Measurements from ENCODE around the gene THNSL1. TPM values are rescaled to one million over a fixed set of nuclear protein-coding genes. Genes with fewer than 3 reads are reported as not detected.
A peak's percentile ranks its signal among the peaks of the same experiment; 100 is the strongest.

Gene THNSL1
- total RNA-seq, 1 experiment from 2014 or later, result 7.6 TPM

DNA sequence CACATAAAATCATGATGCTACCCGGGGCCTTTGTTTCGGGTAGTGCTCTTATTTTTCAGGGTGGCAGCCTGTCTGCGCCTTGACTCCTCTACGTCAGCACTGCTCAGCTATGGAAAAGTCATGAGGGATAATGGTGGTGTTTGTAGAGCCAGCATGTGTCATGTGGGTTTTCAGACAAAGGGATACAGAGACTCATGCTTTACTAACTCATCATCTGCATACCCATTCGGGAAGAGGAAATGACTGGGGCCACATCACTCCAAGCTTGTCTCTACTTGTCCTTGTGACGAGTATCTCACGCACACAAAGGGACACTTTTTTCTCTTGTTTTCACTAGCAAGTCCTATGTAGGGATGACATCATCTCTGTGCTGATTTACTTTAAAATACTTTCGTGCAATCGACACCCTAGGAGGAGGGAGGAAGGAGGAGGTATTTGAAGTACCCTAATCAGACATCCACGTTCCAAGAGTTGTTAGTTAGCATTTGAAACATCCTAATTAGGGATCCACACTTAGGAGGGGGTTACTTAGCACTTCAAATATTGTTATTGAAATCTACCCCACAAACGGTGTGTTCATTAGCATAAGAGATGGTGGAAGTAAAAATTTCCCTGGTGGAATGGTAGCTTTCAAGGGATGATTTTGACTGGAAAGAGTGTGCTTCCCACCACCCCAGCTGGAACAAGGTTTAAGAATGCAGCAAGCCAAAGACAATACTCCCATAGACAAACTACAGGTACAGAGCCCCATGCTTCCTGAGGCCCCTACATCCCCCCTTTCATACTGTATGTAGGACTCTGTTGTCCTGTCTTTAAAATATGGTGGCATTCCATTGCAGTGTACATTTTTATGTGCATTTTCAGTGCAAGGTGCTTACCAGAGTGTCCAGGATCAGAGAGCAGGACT lies 52.0 kb downstream of the THNSL1 start:
- TF ChIP-seq, protein P1, sequence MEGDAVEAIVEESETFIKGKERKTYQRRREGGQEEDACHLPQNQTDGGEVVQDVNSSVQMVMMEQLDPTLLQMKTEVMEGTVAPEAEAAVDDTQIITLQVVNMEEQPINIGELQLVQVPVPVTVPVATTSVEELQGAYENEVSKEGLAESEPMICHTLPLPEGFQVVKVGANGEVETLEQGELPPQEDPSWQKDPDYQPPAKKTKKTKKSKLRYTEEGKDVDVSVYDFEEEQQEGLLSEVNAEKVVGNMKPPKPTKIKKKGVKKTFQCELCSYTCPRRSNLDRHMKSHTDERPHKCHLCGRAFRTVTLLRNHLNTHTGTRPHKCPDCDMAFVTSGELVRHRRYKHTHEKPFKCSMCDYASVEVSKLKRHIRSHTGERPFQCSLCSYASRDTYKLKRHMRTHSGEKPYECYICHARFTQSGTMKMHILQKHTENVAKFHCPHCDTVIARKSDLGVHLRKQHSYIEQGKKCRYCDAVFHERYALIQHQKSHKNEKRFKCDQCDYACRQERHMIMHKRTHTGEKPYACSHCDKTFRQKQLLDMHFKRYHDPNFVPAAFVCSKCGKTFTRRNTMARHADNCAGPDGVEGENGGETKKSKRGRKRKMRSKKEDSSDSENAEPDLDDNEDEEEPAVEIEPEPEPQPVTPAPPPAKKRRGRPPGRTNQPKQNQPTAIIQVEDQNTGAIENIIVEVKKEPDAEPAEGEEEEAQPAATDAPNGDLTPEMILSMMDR (IDR thresholded peaks at IDR 0.05; ENCODE audit: unreplicated experiment), result no peak
- intact Hi-C loops (cut with micrococcal nuclease), result no loop called here
- Mint-ChIP-seq H3K36me3 (ENCODE audit: insufficient read depth, unreplicated experiment) (peaks cover 4% of the 10 kb centered on the region), H3K27me3 (ENCODE audit: insufficient read depth, unreplicated experiment) (no peaks in the 10 kb centered on the region), H3K9me3 (ENCODE audit: unreplicated experiment) (no peaks in the 10 kb centered on the region), H3K4me3 (ENCODE audit: unreplicated experiment) (no peak overlapping the region), H3K27ac (ENCODE audit: low read depth, unreplicated experiment) (peak overlapping the region; percentile 92), H3K4me1 (ENCODE audit: insufficient read depth, unreplicated experiment) (peaks cover 22% of the 10 kb centered on the region)
- ChIA-PET CTCF (interaction anchor here (0.6 to 11.9 kb wide), 6 partner anchors 13 to 532 kb away, joined by 3 to 111 read pairs (median 4); no protein-coding TSS in a partner anchor), POLR2A (interaction anchor here (0.7 to 1.8 kb wide), 7 partner anchors 8 to 425 kb away, joined by 3 to 6 read pairs (median 4); no protein-coding TSS in a partner anchor)
- peak; percentile 82 for DNase-seq (ENCODE audit: unreplicated experiment)
- BruUV-seq (replicated peaks), result TSS peak; percentile 95

DNA sequence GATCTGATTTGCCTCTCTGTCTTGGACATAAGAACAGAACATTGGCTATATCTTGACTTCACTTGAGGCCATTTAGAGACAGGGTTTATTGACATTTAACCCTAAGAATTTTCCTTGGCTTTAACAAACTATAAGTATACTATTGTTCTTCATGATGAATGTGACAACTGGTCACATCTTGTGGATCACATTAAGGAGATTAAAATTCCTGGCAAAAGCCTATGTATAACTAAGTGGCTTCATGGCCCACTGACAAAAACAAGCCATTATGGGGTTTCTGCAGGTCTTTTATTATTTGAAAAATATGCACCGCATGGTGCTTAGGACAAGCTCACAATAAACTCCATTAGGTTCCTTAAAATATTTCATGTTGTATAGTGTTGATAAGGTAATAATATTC lies 54.8 kb downstream of the THNSL1 start:
- TF ChIP-seq, protein P1 (IDR thresholded peaks at IDR 0.05; ENCODE audit: unreplicated experiment), result no peak
- CTCF ChIA-PET, result interaction anchor here (1.2 to 11.9 kb wide), 2 partner anchors 10 to 46 kb away, joined by 6 to 111 read pairs; no protein-coding TSS in a partner anchor

DNA sequence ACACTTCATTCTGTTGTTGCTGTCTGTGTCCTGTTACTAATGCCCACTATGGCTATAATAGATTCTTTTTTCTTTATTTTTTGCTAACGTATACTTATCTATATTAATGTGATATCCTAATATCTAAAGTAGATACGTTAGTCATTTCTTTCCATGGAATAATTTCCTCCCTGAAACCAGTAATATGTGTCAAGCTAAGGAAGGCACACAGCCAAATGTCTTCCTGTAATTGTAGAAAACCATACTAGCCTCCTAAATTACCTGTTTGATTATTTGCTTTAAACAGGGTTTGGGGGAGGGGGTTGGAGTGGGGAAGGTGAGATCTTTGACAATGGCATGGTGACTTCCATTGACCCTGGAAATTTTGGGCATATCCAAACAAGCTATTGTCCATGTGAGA lies 56.4 kb downstream of the THNSL1 start:
- BruUV-seq (replicated peaks), result no TSS peak
- no peak for DNase-seq (ENCODE audit: unreplicated experiment)
- no peaks in the 10 kb centered on the region for H3K9me3 Mint-ChIP-seq (ENCODE audit: unreplicated experiment)
- POLR2A ChIA-PET, result no interaction called here
- H3K4me1 Mint-ChIP-seq (ENCODE audit: insufficient read depth, unreplicated experiment), result peaks cover 9% of the 10 kb centered on the region
- no peak overlapping the region for H3K27ac Mint-ChIP-seq (ENCODE audit: low read depth, unreplicated experiment)
- H3K36me3 Mint-ChIP-seq (ENCODE audit: insufficient read depth, unreplicated experiment), result peaks cover 3% of the 10 kb centered on the region
- no peaks in the 10 kb centered on the region for H3K27me3 Mint-ChIP-seq (ENCODE audit: insufficient read depth, unreplicated experiment)
- TF ChIP-seq, protein P1 (IDR thresholded peaks at IDR 0.05; ENCODE audit: unreplicated experiment), result no peak
- H3K4me3 Mint-ChIP-seq (ENCODE audit: unreplicated experiment), result no peak overlapping the region
- CTCF ChIA-PET, result interaction anchor here (0.5 to 11.9 kb wide), 4 partner anchors 8 to 152 kb away, joined by 3 to 111 read pairs (median 6); no protein-coding TSS in a partner anchor
- intact Hi-C loops (cut with micrococcal nuclease), result loop anchor here (5.0 kb wide), 1 partner anchor 815 kb away; no protein-coding TSS in a partner anchor

More for the DNA sequence above, 54.8 kb downstream of the THNSL1 start:
- H3K27me3 Mint-ChIP-seq (ENCODE audit: insufficient read depth, unreplicated experiment), result no peaks in the 10 kb centered on the region
- no peak overlapping the region for H3K27ac Mint-ChIP-seq (ENCODE audit: low read depth, unreplicated experiment)
- H3K4me3 Mint-ChIP-seq (ENCODE audit: unreplicated experiment), result no peak overlapping the region
- no TSS peak for BruUV-seq (replicated peaks)
- peaks cover 12% of the 10 kb centered on the region for H3K4me1 Mint-ChIP-seq (ENCODE audit: insufficient read depth, unreplicated experiment)
- intact Hi-C loops (cut with micrococcal nuclease), result loop anchor here (5.0 kb wide), 1 partner anchor 814 kb away; no protein-coding TSS in a partner anchor
- H3K9me3 Mint-ChIP-seq (ENCODE audit: unreplicated experiment), result no peaks in the 10 kb centered on the region
- DNase-seq (ENCODE audit: unreplicated experiment), result no peak
- peaks cover 4% of the 10 kb centered on the region for H3K36me3 Mint-ChIP-seq (ENCODE audit: insufficient read depth, unreplicated experiment)
- POLR2A ChIA-PET, result interaction anchor here (1.2 kb wide), 1 partner anchor 10 kb away, joined by 3 read pairs; no protein-coding TSS in a partner anchor

DNA sequence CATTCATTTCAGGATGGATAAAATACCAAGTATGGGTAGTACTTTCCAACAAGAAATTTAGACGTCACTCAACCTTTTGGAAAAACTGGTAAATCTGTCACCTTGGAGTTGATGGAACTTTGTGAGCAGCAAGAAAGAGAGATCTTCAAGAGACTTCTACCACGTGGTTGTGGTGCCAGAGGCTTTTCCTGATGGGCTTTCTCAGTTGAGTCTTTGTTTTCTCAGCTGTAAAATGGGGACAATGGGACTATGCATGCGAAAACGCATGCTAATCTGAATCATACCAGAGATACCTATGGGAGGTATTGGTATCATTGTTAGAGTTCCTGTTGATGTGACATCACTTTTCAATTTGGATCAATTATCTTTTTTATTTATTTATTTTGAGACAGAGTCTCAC lies 59.4 kb downstream of the THNSL1 start:
- H3K4me1 Mint-ChIP-seq (ENCODE audit: insufficient read depth, unreplicated experiment), result no peaks in the 10 kb centered on the region
- ChIA-PET CTCF (interaction anchor here (8.5 kb wide), 1 partner anchor 49 kb away, joined by 217 read pairs; no protein-coding TSS in a partner anchor), POLR2A (interaction anchor here (0.7 to 1.3 kb wide), 3 partner anchors 8 to 14 kb away, joined by 3 to 5 read pairs (median 3); no protein-coding TSS in a partner anchor)
- intact Hi-C loops (cut with micrococcal nuclease), result no loop called here
- no peaks in the 10 kb centered on the region for H3K27me3 Mint-ChIP-seq (ENCODE audit: insufficient read depth, unreplicated experiment)
- no peak overlapping the region for H3K27ac Mint-ChIP-seq (ENCODE audit: low read depth, unreplicated experiment)
- H3K4me3 Mint-ChIP-seq (ENCODE audit: unreplicated experiment), result no peak overlapping the region
- DNase-seq (ENCODE audit: unreplicated experiment), result no peak
- BruUV-seq (replicated peaks), result no TSS peak
- H3K9me3 Mint-ChIP-seq (ENCODE audit: unreplicated experiment), result no peaks in the 10 kb centered on the region
- H3K36me3 Mint-ChIP-seq (ENCODE audit: insufficient read depth, unreplicated experiment), result no peaks in the 10 kb centered on the region
- TF ChIP-seq, protein P1 (IDR thresholded peaks at IDR 0.05; ENCODE audit: unreplicated experiment), result no peak

All from MCF 10A (cell line).